NCI-H345 treated with DMSO at 0.1 percent for 48 hours (cell line): ENCODE measurements around the gene EGR1.
"Not testable (repeated sequence)": the region's sequence is repeated elsewhere in the genome, so short reads cannot be mapped to it uniquely, and the experiment has no call there.

Experiments
- DNase-seq: peaks from one replicate; lab custom pipeline; 2025; ENCODE audit not compliant: unreplicated experiment; lab: John Stamatoyannopoulos, UW

EGR1 gene

DNA sequence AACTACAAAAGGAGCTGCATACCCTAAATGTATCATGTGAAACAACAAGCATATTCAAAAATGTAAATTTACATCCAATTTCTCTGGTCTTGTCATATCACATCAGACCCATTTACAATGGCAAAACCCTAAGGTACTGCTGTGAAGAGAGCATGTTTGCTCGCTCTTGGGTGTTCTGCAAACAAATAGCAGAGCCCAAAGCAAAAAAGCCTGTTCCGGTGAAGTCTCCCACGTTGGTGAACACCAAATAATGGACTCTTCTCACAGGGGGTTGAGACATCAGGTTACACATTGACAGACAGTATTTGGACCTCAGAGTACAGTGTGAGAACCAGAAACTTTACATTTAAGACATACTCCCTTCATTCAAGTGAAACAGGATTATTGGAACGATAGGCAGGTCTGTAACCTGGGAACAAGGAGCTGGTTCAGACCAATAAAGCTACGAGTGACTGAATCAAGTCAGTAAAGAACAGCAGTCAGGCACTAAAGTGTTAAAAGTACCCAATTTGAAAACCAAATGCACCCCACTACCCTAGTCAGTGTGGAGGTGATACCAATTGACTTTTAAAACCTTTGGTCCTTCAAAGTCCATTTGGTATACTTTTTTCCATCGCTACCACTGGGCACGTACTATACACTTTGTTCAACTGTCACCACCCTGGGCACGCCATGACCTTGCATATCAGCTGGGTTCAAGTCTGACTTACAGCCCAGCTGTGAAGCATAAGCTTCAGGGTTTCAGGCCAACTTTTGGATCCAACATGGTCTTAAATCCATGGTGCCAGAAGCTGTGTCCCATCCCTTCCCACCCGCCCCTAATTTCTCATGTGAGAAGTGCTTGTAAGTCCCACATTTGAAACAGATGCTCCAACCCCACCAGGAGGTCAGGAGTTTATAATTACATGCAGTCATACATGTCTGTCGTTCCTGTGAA is 41.4 kb downstream of the EGR1 start:
- no peak for DNase-seq

DNA sequence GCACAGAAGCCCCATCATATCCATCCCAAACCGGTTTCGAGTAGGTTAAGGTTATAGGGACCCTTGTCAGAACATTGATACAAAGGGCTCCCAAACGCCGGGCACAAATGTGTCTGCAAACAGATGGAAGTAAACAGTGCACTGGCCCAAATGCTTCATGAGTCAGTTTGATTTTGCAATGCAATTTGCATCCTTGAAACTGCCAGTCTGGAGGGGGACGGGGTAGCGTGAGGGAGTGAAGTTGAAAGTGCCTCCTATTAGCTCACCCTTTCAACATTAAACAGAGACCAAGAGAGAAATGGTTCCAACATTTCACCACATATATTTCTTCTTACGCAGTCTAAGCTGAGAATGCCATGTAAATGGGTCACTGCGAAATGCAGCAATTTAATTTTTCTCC is 42.2 kb downstream of the EGR1 start:
- not testable (repeated sequence) for DNase-seq

DNA sequence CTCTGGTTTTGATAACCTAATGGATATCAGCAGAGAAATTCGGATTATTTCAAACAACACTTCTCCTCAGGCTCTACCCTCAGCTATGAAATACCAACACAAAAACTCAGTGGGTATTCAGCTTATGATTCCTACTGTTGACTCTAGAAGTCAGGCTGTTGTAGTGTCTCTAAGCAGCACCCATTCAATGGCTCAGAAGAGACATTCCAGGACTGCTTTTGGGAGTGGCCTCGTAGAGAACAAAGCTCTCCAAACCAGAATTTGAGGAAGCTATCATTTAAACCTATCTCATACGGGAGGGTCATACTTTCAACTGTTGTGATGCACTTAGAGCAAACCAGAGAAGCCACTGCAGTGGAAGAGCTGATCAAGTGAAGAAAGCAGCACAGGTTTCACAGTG is 43.7 kb downstream of the EGR1 start:
- no peak for DNase-seq

DNA sequence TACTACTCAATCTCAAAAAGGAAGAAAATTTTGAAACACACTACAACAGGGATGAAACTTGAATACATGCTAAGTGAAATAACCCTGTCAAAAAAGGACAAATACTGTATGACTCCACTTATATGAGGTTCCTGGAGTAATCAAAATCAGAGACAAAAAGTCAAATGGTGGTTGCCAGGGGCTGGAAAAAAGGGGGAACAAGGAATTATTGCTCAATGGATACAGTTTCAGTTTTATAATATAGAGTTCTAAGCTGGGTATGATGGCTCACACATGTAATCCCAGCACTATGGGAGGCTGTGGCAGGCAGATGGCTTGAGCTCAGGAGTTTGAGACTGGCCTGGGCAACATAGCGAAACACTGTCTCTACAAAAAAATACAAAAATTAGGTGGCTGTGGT is 48.7 kb downstream of the EGR1 start:
- no peak for DNase-seq

DNA sequence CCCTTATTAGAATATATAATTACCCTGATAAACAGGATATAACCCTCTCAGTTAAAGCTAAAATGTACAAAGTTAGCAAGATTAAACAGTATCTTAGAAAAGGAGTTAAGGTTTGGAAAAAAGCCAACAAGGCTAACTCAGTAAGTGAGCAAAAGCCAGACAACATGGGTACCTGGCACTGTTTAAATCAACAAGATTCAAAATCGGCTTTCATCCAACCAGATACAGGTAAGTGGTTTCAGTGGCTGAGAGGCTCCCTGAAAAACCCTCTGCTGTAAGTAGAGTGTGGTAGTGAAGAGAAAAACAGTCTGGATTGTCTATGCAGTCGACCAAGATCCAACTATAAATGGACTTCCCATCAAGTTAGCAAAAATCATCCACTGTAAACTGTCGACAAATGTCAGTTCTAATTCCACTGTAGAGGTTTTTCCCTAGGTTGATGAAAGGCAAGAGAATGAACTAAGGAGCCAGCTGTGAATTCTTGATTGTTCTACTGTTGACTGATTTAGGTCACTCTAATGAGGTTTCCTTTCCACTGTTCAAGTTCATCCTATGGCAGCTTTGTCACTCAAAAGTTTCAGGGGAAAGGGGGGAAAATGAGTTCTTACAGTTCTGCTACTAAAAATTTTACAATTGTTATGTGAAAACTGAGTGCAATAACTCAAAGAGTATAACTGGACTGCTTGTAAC is 50.4 kb downstream of the EGR1 start:
- no peak for DNase-seq

DNA sequence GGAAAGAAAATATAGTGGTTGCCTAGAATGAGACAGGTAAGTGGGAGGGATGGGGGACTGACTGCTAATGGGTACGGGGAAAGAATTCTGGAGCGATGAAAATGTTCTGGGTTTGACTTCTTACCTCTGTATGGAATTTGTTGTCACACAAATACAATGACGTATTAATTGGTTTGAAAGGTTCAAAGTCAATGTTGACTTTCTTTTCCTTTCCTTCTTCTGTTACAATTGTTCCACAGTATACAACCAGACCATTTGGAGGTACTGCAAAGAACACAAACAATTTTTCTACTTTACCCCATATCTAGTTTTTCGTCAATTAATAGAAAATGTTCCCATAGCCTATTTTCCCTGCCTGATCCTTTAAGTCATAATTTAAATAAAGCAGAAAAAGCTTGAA is 52.2 kb downstream of the EGR1 start:
- no peak for DNase-seq
